Stimulated activated CD8-positive, alpha-beta memory T cell treated with anti-CD3 and anti-CD28 coated beads, Interleukin-15, amount 100 ng/mL, for 48 hours (primary cell): Measurements from ENCODE around the gene IL12A.

Experiments used
- DNase-seq, 2 donors: peaks; one replicate each; pipeline ENCODE4 v3.0.0-alpha.2; 2020; ENCODE audit warnings: low read depth in 2 of 2

Gene IL12A

GRCh38 chr3:160027541-160028195 lies 39.0 kb downstream of the IL12A start:
- DNase-seq: no peak

- DNase-seq: no peak
Observed at GRCh38 chr3:160035757-160036156, 47.1 kb downstream of the IL12A start.

GRCh38 chr3:160038862-160039562 lies 50.4 kb downstream of the IL12A start:
- DNase-seq: no peak

GRCh38 chr3:160040181-160040580 lies 51.5 kb downstream of the IL12A start:
- no peak for DNase-seq

- DNase-seq: no peak
Observed at GRCh38 chr3:160041465-160041864, 52.8 kb downstream of the IL12A start.

GRCh38 chr3:160044121-160044520 lies 55.5 kb downstream of the IL12A start:
- DNase-seq: no peak
